ENCODE data around the gene RPS19BP1.

DNA sequence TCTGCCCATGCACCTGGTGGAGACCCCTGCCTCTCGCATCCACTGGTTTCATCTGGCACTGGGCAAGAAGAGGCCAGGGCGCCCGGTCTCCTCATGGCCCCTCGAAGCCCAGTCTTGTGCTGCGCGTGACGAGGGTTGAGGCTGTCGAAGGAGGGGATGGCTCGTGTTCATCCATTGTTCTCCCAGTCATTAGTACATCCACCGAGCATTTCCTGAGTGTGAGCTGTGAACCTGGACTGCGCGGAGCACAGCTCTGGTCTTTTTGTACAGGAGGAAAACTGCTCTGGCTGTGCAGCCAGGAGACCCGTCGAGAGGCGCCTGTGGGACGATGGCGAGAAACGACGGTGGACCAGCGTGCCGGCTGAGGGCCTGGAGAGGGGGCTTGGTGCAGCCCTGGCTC, 44.8 kb upstream of the RPS19BP1 start:
- TF ChIP-seq, protein P1, sequence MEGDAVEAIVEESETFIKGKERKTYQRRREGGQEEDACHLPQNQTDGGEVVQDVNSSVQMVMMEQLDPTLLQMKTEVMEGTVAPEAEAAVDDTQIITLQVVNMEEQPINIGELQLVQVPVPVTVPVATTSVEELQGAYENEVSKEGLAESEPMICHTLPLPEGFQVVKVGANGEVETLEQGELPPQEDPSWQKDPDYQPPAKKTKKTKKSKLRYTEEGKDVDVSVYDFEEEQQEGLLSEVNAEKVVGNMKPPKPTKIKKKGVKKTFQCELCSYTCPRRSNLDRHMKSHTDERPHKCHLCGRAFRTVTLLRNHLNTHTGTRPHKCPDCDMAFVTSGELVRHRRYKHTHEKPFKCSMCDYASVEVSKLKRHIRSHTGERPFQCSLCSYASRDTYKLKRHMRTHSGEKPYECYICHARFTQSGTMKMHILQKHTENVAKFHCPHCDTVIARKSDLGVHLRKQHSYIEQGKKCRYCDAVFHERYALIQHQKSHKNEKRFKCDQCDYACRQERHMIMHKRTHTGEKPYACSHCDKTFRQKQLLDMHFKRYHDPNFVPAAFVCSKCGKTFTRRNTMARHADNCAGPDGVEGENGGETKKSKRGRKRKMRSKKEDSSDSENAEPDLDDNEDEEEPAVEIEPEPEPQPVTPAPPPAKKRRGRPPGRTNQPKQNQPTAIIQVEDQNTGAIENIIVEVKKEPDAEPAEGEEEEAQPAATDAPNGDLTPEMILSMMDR (IDR thresholded peaks at IDR 0.05), result no peak
- no peak for TF ChIP-seq EP300 (IDR thresholded peaks at IDR 0.05)
